ENCODE results near the gene NHERF2.

Gene NHERF2

GRCh38 chr16:2037647-2038381, 11.1 kb downstream of the NHERF2 start:
- TF ChIP-seq POLR2A (IDR thresholded peaks at IDR 0.05; ENCODE audit: extremely low read depth, insufficient read length) = no peak
- TF ChIP-seq CTCF (IDR thresholded peaks at IDR 0.05; ENCODE audit: low read depth, low read length) = no peak
- no peak for TF ChIP-seq MAX (IDR thresholded peaks at IDR 0.05; ENCODE audit: low read depth, low read length)
- TF ChIP-seq MYC (IDR thresholded peaks at IDR 0.05; ENCODE audit: low read depth, low read length) = no peak
- no peak for DNase-seq (ENCODE audit: low read depth)
- no peak overlapping the region for H3K4me3 ChIP-seq (ENCODE audit: low read depth, low read length)

- no peak overlapping the region for H3K4me3 ChIP-seq (ENCODE audit: low read depth, low read length)
- TF ChIP-seq POLR2A (IDR thresholded peaks at IDR 0.05; ENCODE audit: extremely low read depth, insufficient read length) (no peak), MYC (IDR thresholded peaks at IDR 0.05; ENCODE audit: low read depth, low read length) (no peak), MAX (IDR thresholded peaks at IDR 0.05; ENCODE audit: low read depth, low read length) (no peak), CTCF (IDR thresholded peaks at IDR 0.05; ENCODE audit: low read depth, low read length) (no peak)
- DNase-seq (ENCODE audit: low read depth) = no peak
Measured at GRCh38 chr16:2038382-2039231, 11.9 kb downstream of the NHERF2 start.

GRCh38 chr16:2039274-2040031, 12.8 kb downstream of the NHERF2 start:
- TF ChIP-seq CTCF (IDR thresholded peaks at IDR 0.05; ENCODE audit: low read depth, low read length) = no peak
- no peak for TF ChIP-seq MYC (IDR thresholded peaks at IDR 0.05; ENCODE audit: low read depth, low read length)
- no peak for TF ChIP-seq MAX (IDR thresholded peaks at IDR 0.05; ENCODE audit: low read depth, low read length)
- no peak for TF ChIP-seq POLR2A (IDR thresholded peaks at IDR 0.05; ENCODE audit: extremely low read depth, insufficient read length)
- no peak overlapping the region for H3K4me3 ChIP-seq (ENCODE audit: low read depth, low read length)
- DNase-seq (ENCODE audit: low read depth) = no peak

- no peak for DNase-seq (ENCODE audit: low read depth)
- no peak for TF ChIP-seq POLR2A (IDR thresholded peaks at IDR 0.05; ENCODE audit: extremely low read depth, insufficient read length)
- no peak for TF ChIP-seq MAX (IDR thresholded peaks at IDR 0.05; ENCODE audit: low read depth, low read length)
- no peak for TF ChIP-seq MYC (IDR thresholded peaks at IDR 0.05; ENCODE audit: low read depth, low read length)
- no peak for TF ChIP-seq CTCF (IDR thresholded peaks at IDR 0.05; ENCODE audit: low read depth, low read length)
- no peak overlapping the region for H3K4me3 ChIP-seq (ENCODE audit: low read depth, low read length)
Measured at GRCh38 chr16:2040041-2040786, 13.5 kb downstream of the NHERF2 start.

Data from NB4 (cell line).